GM18498 (cell line): ENCODE measurements around the gene FFAR4.

Experiments used
- ATAC-seq: cut with Tn5 transposase; IDR thresholded peaks from one replicate; pipeline ENCODE4 v1.9.1; 2021; ENCODE audit warnings: mild to moderate bottlenecking, moderate library complexity; ENCODE audit not compliant: unreplicated experiment

The FFAR4 gene

DNA sequence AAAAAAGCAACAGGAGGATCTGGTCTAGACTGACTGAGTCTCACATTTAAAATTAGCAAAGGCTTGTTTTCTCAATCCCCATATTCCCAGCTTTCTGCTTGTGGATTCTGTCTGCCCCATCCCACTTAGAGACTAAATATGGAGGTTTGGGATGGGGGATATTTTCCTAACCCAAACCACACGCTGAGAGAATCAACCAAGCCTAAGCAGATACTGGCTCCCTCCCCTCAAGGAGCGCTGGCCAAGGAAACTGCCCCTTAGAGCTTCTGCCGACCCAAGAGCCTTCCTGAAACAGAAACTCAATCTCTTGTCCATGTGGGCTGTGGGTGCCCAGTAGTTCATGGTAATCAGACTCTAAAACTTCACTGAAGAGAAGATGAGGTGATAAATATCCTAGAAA is 3.9 kb downstream of the FFAR4 start:
- no peak for ATAC-seq

DNA sequence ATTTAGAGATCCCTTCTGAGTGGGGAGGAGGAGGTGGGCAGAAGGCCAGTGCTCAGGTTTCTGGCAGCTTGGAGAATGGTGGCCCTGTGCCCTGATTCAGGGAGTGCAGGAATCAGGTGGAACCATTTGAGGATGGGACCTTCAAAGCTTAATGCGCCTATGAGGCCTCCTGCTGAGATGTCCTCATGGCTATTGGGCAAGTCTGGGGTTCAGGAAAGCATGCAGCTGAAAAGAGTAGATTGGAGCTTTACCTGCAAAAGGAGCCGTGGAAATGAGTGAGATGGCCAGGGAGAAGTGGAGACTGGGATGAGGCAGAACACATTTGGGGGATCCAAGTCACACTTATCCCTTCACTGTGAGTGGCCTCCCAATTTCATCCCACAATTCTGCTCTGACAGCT is 6.1 kb downstream of the FFAR4 start:
- ATAC-seq = no peak

DNA sequence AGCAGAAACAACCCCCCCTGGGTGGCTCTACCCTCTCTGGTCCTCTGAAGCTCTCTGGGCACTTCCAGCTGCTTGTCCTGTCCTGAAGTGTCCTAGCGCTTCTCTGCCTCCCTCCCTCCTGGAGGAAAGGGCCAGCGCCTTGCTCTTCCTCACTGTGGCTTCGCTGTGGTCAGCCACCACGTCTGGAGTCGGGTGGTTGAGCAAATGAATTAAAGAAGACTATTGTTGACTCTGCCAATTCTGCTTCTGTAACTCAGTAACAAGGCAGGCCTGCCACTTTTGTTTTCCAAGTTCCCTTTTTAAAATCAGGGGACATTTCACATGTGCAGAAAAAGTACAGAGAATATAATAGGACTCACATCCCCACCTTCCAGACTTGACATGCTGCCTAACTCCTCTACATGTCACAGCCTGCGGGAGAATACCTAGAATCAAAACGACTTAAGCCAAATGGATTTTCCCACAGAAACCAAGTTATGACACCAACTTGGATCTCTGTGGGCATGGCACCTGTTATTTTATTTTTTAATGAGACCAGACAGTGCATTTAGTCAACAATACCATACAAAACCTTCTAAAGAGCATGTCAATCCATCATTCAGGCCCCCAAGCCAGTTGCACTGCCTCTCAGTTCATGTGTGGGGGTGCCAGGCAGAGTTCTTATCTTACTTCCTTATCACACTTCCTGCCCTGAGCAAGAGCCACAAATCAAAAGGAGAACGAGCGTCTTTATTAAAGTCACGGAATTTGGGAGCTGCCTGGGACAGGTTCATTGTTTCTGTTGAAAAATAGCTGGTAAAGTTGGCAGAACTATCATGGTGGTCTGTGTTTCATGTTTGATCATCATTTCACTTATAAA is 6.8 kb downstream of the FFAR4 start:
- no peak for ATAC-seq

DNA sequence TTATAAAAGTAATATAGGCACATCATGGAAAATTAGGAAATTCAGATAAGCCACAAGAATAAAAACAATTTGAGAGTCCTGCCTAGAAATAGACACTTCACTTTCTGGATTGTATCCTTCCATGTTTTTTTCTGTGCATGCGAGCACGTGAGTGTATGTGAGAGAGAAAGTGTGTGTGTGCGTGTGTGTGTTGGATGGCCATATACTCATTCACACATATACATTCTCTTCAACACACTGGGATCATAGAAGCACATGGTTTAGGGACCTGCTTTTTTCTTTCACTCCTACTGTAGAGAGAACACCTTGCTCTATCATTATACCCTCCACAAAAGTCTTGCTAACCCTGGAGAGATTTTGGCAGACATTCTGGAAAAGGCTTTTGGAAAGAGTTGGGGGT is 7.5 kb downstream of the FFAR4 start:
- no peak for ATAC-seq

DNA sequence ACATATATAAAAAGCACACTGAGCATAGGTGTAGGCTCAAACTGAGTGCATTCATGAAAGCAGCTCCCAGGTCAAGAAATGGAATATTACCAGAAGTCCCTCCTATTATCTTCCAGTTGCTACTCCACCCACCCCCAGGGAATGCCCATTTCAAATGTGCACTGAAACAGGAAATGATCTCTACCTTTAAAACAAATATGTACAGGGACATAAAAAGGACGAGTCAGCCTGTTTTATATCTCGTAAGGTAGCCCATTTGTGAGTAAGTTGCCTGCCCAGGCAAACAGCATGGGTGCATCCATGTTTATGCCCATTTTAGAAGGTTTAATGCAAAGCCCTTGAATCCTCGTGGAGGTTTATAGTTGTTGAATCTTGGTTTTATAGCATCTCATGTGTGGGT is 10.4 kb downstream of the FFAR4 start:
- ATAC-seq = no peak

DNA sequence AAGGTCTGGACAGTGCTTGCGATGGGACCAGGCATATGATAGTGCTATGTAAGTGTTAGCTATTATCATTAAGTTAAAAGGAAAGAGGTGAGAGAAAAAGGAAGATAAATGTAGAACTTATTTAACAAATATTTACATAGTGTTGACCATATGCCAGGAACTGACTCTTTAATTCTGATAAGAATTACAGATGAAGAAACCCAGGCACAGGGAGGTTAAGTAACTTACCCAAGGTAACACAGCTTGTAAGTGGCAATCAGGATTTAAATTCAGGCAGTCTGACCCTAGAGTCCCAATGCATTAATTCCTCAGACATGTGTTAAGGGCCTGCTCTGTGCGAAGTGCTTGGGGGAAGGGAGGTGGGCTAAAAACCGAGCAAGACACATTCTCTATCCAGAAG is 11.1 kb downstream of the FFAR4 start:
- no peak for ATAC-seq

DNA sequence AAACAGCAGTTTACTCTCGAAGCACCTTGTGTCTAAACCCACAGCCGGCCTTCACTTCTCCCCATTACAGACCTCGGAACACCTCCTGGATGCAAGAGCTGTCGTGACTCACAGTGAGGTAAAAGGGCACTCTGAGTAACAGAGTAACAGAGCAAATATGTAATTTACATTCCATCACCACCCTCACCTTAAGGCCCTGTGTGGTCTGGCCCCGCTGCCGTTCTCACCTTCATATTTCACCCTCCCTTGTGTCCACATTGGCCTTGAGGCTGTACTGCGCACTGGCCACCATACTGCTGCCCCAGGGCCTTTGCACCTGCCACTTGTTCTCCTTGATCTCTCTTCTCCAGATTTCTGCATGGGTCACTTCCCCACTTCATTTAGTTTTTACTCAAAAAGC is 12.6 kb downstream of the FFAR4 start:
- ATAC-seq = no peak

DNA sequence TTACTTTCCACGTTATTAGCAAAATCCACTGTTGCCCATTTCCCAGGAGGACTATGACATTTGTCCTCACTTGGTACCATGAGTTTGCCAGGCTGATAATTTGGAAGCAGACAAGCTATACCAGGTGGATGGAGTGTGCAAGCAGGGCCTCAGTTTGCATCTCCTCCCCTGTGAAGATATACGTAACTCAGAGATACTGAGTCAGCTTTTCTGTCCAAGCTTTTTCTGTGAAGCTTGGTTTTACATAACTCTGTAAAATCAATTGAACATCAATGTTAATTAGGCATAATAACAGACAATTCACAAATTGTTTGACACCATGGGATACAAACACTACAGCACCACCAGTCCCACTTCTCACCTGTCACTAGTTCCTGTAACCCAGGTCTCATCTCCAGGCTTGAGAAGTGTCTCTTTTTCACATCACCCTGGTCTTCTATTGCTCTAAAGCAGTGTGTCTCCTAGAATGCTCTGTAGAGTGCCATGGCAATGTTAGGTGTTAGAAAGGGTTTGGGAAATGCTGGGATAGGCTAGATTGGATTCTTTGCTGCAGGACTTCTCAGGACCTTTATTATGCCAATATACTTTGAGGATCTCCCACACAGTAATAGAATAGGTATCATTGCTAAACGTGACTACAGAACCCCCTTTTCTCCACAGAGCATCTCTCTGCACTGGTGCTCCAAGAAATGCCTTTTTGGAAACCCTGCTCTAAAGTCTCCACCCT is 13.7 kb downstream of the FFAR4 start:
- ATAC-seq = no peak

DNA sequence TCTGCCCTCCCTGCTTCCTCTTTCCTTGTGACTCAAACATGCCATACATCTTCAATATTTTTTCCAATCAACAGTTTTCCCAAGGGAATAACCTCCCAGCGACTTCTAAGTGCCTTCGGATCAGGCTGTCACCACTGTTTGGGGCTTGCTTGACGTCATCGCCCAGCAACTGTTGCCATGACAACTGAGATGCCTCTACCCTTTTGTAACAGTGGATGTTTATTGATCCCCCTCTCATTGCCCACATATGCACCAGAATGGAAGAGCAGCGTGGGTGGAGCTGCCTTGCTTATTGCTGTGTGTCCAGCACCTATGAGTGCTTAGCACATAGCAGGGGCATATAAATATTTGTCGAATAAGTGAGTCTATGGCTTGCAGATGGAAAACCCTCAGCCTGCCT is 14.4 kb downstream of the FFAR4 start:
- no peak for ATAC-seq

DNA sequence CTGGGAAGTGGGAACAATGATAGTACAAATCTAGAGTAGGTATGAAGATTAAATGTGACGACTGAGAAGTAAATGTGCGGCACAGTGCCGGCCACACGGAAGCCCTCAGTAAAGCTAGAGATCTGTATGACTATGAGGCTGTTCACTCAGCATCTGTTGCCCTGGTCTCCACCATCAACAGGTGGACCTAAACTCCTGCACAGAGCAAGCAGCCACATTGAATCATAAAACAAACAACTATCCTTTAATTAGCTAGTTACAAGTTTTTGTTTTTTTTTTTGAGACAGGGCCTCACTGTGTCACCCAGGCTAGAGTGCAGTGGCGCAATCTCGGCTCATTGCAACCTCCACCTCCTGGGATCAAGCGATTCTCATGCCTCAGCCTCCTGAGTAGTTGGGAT is 18.0 kb downstream of the FFAR4 start:
- ATAC-seq = no peak

DNA sequence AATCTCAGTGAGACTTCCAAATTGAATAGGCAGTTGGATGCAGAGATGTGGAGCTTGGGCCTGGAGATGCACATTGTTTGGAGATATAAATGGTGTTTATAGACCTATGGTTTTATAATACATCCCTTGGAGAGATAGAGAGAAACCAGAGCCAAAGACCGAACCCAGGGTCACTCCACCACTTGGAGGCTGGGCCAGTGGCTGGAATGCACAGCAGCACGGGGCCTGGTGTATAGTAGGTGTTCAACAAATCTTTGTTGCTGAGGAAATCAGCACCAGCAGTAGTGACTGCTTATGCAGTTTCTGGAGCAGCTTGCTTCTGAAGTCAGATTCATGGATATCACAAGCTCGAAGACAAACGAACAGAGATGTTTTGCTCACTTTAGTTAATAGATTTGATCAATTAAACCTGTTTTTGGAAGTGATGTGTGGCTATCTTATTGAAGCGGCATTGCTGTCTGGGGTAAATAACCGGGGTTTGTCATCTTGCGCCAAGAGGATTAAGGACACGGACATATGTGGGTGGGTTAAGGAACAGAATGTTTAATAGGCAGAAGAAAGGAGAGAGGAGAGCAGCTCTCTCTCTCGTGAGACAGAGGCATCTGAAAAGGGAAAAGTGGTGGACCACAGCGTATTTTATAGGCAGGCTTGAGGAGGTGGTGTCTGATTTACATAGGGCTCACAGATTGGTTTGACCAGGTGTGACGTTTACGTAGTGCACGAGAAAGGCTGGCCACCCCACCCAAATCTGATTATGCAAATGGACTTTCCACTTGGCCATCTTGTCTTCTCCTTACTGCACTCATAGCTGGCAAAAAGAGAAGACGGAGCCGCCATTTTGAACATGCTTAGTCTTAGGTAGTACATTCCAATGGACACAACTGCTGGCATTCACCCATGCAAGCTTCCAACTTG is 23.4 kb downstream of the FFAR4 start:
- ATAC-seq = no peak

DNA sequence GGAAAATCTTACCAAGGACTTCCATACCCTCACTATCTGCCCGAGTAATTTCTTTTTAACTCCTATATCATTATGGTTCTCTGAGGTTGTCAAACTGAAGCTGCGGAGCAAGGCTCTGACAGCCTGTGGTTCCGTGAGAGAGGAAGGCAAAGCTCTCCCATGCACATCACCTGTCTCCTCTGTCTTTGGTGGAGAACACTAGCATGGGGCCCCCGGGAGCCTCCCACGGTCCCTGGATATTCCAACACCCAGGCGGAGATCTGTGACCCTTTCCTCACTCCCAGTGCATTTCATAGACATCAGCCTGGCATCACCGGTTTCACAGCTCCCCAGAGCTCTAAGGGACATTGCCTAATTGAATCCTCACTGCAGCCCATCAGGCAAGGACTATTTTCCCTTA is 24.2 kb downstream of the FFAR4 start:
- no peak for ATAC-seq

DNA sequence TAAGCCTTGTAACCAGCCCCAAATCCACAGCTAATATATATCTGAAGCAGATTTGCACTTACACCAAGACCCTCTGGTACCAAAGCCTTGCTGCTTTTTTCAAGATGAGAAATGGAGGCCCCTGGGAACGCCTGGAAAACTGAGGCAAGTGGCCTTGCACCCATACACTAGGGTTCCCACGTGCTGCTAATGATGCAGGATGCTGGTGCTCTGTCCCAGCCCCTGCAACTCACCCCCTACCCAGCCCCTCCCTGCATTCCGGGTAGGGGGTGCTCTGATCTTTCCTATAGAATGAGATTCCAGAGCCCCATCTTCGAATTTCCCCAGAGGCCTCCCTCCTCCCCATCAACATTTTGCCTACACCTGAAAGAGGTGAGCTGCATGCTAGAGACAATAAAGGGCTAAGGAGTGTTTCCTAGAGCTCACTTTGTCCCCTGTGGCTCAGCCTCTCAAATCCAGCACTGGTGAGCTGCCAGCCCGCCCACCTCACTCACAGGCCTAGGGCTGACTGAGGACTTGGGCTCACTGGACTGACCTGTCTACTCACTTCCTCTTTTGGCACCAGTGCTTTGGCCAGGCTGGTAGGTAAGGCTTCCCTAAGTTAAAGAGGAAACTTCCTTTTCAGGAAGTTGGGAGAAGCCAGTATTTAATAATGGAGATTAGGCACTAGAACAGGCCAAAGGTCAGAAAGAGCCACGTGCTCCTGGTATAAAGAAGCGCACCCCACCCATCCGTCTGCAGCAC is 24.8 kb downstream of the FFAR4 start:
- no peak for ATAC-seq

DNA sequence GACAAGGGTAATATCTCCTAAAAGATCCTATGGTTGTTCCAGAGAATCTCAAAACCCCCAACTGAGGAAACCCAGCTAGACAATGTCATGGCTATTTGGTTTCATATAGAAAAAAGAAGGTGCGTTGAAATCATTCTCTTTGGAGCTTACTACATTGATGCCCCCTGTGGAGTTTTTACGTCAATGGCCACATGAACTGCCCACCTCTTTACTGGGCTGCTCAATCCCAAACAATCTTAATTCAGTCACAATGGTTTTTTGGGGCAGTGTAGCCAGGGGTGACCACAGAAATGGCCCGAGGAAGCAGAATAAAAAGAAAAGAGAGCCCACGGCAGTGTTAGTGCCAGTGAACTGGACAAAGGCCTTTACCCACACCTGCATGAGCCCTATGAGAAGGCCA is 26.8 kb downstream of the FFAR4 start:
- no peak for ATAC-seq

DNA sequence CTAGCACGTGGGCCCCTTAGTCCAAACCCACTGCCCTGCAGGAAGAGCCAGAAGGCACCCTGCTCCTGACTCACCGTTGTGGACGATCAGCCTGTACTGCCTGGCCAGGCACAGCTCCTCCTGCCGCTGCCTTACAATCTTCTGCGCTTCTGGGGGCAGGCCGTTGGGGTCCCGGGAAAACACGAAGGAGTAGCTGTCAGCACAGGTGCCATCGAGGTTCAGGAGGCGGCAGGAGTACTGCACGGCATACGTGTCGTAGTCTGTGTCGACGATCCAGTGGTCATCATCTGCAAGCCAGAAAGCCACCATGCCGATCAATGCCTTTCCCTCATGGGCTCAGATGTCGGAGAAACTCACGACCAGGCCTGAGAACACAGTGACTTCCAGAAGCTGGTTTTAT is 27.3 kb downstream of the FFAR4 start:
- no peak for ATAC-seq

DNA sequence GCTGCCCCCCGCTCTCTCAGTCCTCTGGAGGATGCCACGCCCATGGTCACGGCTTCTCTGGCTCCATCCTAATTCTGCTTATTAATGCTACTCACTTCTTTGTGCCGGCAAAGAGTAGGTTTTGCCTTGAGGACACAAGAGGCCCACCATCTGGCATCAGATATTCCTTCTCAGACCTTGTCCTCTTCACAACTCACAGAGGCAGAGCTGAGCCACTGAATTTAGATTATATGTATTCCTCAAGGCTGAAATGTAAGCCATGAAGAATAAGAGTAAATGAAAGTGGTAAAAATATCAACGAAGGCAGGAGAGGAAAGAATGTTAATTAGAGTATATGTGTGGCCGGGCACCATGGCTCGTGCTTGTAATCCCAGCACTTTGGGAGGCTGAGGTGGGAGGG is 28.1 kb downstream of the FFAR4 start:
- ATAC-seq = no peak

DNA sequence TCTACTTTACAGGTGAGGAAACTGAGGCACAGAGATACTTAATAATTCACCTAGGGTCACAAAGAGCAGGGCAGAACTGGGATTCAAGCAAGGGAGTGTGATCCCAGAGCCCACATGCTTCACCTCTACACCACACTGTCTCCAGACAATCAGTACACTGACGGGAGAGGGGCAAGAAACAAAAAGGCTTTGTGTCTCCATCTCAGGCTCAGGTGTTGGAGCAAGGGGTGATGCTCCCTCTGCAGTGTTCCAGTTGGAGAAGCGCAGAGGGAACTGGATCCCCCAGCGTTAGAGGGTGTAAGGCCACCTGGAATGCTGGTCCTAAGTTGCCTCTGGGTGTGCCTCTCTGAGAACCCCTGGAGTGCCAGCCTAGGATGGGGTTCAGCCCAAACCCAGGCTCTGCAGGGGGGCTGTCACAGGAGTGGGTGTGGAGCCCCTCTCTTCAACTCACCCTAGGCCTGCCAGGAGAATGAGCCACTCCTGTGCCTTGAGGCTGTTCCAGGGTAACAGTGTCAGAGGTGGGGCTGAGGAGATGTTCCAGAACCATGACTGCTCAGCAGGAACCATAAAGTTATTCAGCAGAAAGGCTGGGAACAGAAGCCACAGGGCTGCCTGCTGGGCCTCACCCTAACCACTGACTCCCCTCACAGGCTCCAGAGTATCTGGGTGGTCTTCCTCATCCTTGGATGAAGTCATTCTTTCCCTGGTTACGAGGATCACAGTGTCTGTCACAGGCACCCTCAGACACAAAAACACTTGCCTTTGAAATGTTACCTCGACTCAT is 29.1 kb downstream of the FFAR4 start:
- no peak for ATAC-seq

DNA sequence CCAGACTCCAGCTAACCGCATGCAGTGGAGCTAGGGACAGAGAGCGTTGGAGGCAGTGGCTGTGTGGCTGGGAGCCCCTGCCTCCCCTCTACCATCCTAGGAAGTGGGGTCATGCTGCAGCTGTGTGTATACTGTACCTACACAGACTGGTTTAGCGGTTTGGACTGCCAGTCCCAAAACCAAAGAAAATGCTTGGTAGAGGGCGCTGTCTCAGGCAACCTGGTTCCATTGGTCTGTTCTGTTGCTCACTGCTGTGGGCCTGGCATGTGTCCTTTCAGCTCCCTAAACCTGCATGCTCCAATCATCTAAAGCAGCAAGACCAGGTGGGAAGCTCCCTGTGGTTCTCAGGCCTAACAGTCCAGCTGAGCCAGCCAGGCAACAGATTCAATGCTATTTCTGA is 30.1 kb downstream of the FFAR4 start:
- no peak for ATAC-seq

DNA sequence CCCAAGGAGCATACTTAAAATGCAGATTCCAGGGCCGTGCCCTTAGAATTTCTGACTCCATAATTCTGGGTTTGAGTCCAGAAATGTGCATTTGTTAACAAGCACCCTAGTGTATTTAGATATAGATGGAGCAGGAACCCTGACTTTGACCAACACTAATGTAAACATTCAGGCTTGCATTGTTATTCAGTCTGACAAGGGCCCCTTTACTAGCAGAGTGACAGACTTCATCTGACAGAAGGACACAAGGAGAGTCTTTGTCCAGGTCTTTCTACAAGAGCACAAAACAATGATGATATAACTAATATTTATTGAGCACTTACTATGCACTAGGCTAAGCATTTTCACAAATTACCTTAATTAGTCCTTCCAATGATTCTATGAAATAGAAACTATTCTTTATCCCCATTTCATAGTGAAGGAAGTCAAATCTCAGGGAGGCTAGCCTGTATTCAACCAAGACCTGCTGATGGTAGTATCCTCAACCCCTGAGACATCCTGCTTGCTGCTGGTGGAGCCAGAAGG is 30.7 kb downstream of the FFAR4 start:
- ATAC-seq = no peak

DNA sequence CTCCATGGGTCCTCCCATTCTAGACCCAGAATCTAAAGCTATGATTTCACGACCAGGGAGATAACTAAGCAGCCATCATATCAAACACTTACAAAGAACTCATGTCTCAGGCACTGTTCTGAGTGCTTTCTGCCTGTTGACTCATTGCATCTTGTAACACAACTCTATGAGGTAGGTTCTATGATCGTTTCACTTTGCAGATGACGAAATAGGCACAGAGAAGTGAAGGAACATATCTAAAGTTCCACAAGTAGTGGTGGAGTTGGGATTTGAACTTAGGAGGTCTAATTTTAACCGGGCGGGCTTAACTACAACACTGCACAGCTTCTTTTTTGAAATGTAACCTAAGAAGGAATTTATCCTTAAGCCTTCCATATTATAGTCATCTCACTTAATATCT is 31.7 kb downstream of the FFAR4 start:
- no peak for ATAC-seq
